WTC11 (cell line): Measurements from ENCODE around the gene LENG9. TPM values are rescaled to one million over a fixed set of nuclear protein-coding genes. Genes with fewer than 3 reads are reported as not detected.

Experiments
- ATAC-seq: fragments of 200-7000 bp; cut with Tn5 transposase; 2 replicates; pipeline ENCODE4 v1.10.0; 2021; ENCODE audit warnings: mild to moderate bottlenecking, moderate library complexity
- CTCF ChIA-PET: fragments of 300-600 bp; sonication (Branson Sonifier 250); formaldehyde crosslinking; loops from one replicate; lab custom pipeline; 2021; ENCODE audit warnings: antibody characterized with exemption; lab: Charles Lee
- POLR2A ChIA-PET: fragments of 350-600 bp; sonication (Branson Sonifier 250); formaldehyde crosslinking; loops from one replicate; lab custom pipeline; 2021; ENCODE audit warnings: antibody characterized with exemption; lab: Charles Lee
- DNase-seq: peaks from one replicate; pipeline ENCODE4 v3.0.0; 2021; ENCODE audit warnings: low spot score
- H3K27ac Mint-ChIP-seq: 2 replicates; pipeline ENCODE4 v1.8.0; 2021; ENCODE audit warnings: mixed read lengths
- H3K27me3 Mint-ChIP-seq: 2 replicates; pipeline ENCODE4 v1.8.0; 2021; ENCODE audit warnings: low read depth, mild to moderate bottlenecking, moderate library complexity, mixed read lengths
- H3K36me3 Mint-ChIP-seq: 2 replicates; pipeline ENCODE4 v1.8.0; 2021; ENCODE audit warnings: mixed read lengths
- H3K4me1 Mint-ChIP-seq: 2 replicates; pipeline ENCODE4 v1.8.0; 2022; ENCODE audit warnings: mixed read lengths
- H3K4me3 Mint-ChIP-seq: 2 replicates; pipeline ENCODE4 v1.8.0; 2021; ENCODE audit warnings: mild to moderate bottlenecking, moderate library complexity, mixed read lengths
- H3K9me3 Mint-ChIP-seq: 2 replicates; pipeline ENCODE4 v1.8.0; 2021; ENCODE audit warnings: mixed read lengths
- AFF4 ChIP-seq: sonication (generic); formaldehyde crosslinking; IDR thresholded peaks from 2 replicates; pipeline ENCODE4 v1.8.1; 2023; ENCODE audit warnings: mild to moderate bottlenecking, missing genetic modification reagents, borderline replicate concordance
- ATF2 ChIP-seq: sonication (generic); formaldehyde crosslinking; IDR thresholded peaks from 2 replicates; pipeline ENCODE4 v1.8.1; 2022; ENCODE audit warnings: low read depth, missing genetic modification reagents, borderline replicate concordance
- CTCF ChIP-seq: fragments of 200-600 bp; IDR thresholded peaks from 2 replicates; pipeline ENCODE4 v1.8.0; 2022; ENCODE audit warnings: antibody characterized with exemption
- ERG ChIP-seq: fragments of 250-450 bp; sonication (Bioruptor Pico); IDR thresholded peaks from 2 replicates; pipeline ENCODE4 v1.8.0; 2021; ENCODE audit warnings: mild to moderate bottlenecking
- GTF2I ChIP-seq: fragments of 250-450 bp; sonication (Bioruptor Pico); conservative IDR thresholded peaks from 2 replicates; pipeline ENCODE4 v1.4.0; 2021; ENCODE audit warnings: mild to moderate bottlenecking
- HMGA2 ChIP-seq: fragments of 250-450 bp; sonication (Bioruptor Pico); IDR thresholded peaks from 2 replicates; pipeline ENCODE4 v1.4.0; 2021; ENCODE audit warnings: mild to moderate bottlenecking, moderate library complexity
- IRF1 ChIP-seq: sonication (generic); formaldehyde crosslinking; IDR thresholded peaks from 2 replicates; pipeline ENCODE4 v1.8.0; 2023; ENCODE audit warnings: missing genetic modification reagents
- MXD4 ChIP-seq: fragments of 250-450 bp; sonication (Bioruptor Pico); IDR thresholded peaks from 2 replicates; pipeline ENCODE4 v1.8.0; 2021; ENCODE audit warnings: mild to moderate bottlenecking, moderate library complexity, borderline replicate concordance
- NFATC4 ChIP-seq: fragments of 250-450 bp; sonication (Bioruptor Pico); IDR thresholded peaks from 2 replicates; pipeline ENCODE4 v1.9.0; 2021; ENCODE audit warnings: mild to moderate bottlenecking
- NR2C2 ChIP-seq: sonication (generic); formaldehyde crosslinking; IDR thresholded peaks from 2 replicates; pipeline ENCODE4 v1.8.0; 2022; ENCODE audit warnings: mild to moderate bottlenecking, missing genetic modification reagents
- RORB ChIP-seq: fragments of 250-450 bp; sonication (Bioruptor Pico); IDR thresholded peaks from 2 replicates; pipeline ENCODE4 v1.9.0; 2021; ENCODE audit warnings: mild to moderate bottlenecking
- STAT6 ChIP-seq: sonication (generic); formaldehyde crosslinking; conservative IDR thresholded peaks from 2 replicates; pipeline ENCODE4 v1.8.1; 2023; ENCODE audit warnings: mild to moderate bottlenecking, low read depth, missing genetic modification reagents, moderate library complexity
- TP53 ChIP-seq: sonication (generic); formaldehyde crosslinking; IDR thresholded peaks from 2 replicates; pipeline ENCODE4 v1.8.1; 2023; ENCODE audit warnings: mild to moderate bottlenecking, missing genetic modification reagents
- ZNF423 ChIP-seq: fragments of 250-450 bp; sonication (Bioruptor Pico); IDR thresholded peaks from 2 replicates; pipeline ENCODE4 v2.1.2; 2022; ENCODE audit warnings: mild to moderate bottlenecking, moderate library complexity
- ZNF532 ChIP-seq: fragments of 250-450 bp; sonication (Bioruptor Pico); IDR thresholded peaks from 2 replicates; pipeline ENCODE4 v1.9.0; 2021; ENCODE audit warnings: mild to moderate bottlenecking, borderline replicate concordance
- total RNA-seq: library from RNA; stranded (reverse); gene quantifications from 3 replicates; pipeline ENCODE4 v1.2.3, GENCODE V29; 2021

Gene LENG9
- total RNA-seq, 1 experiment from 2014 or later = 6.1 TPM

- peaks cover 19% of the 10 kb centered on the region for H3K4me1 Mint-ChIP-seq
- no peak overlapping the region for H3K4me3 Mint-ChIP-seq
- no peaks in the 10 kb centered on the region for H3K9me3 Mint-ChIP-seq
- CTCF ChIA-PET = interaction anchor here (1.3 to 1.4 kb wide), 2 partner anchors 196 to 404 kb away, joined by 4 to 7 read pairs; no protein-coding TSS in a partner anchor
- H3K27me3 Mint-ChIP-seq = peaks cover 26% of the 10 kb centered on the region
- H3K27ac Mint-ChIP-seq = no peak overlapping the region
- no peaks in the 10 kb centered on the region for H3K36me3 Mint-ChIP-seq
- TF ChIP-seq STAT6 (CRISPR knock-in tag) (no peak), CTCF (no peak), HMGA2 (CRISPR knock-in tag) (no peak), GTF2I (CRISPR knock-in tag) (no peak)
- TF ChIP-seq, all 79 proteins: peak for 0
- ATAC-seq (0 out of 2 replicates have a peak, but pooled peaks have one; percentile 9), DNase-seq (no peak)
- POLR2A ChIA-PET = no interaction called here
These were observed 14.1 kb upstream of the LENG9 start for GRCh38 chr19:54477650-54478049.

GRCh38 chr19:54475706-54476105, 12.1 kb upstream of the LENG9 start:
- ChIA-PET CTCF (no interaction called here), POLR2A (no interaction called here)
- H3K4me1 Mint-ChIP-seq = peaks cover 16% of the 10 kb centered on the region
- no peaks in the 10 kb centered on the region for H3K9me3 Mint-ChIP-seq
- H3K27ac Mint-ChIP-seq = no peak overlapping the region
- no peak for ATAC-seq
- no peak overlapping the region for H3K4me3 Mint-ChIP-seq
- TF ChIP-seq NFATC4 (CRISPR knock-in tag) (no peak), RORB (CRISPR knock-in tag) (no peak), AFF4 (CRISPR knock-in tag) (no peak), ERG (no peak)
- peaks cover 36% of the 10 kb centered on the region for H3K27me3 Mint-ChIP-seq
- no peaks in the 10 kb centered on the region for H3K36me3 Mint-ChIP-seq
- DNase-seq = no peak

GRCh38 chr19:54473892-54474372, 10.4 kb upstream of the LENG9 start:
- DNase-seq (no peak), ATAC-seq (no peak)
- H3K4me3 Mint-ChIP-seq = no peak overlapping the region
- peaks cover 49% of the 10 kb centered on the region for H3K27me3 Mint-ChIP-seq
- CTCF ChIA-PET = interaction anchor here (0.6 to 1.7 kb wide), 7 partner anchors 35 to 993 kb away, joined by 3 to 13 read pairs (median 3); no protein-coding TSS in a partner anchor
- no peak overlapping the region for H3K27ac Mint-ChIP-seq
- no peaks in the 10 kb centered on the region for H3K36me3 Mint-ChIP-seq
- H3K9me3 Mint-ChIP-seq = no peaks in the 10 kb centered on the region
- POLR2A ChIA-PET = no interaction called here
- peaks cover 31% of the 10 kb centered on the region for H3K4me1 Mint-ChIP-seq
- TF ChIP-seq NR2C2 (CRISPR knock-in tag) (no peak), IRF1 (CRISPR knock-in tag) (no peak), ATF2 (CRISPR knock-in tag) (no peak), ZNF532 (CRISPR knock-in tag) (no peak), MXD4 (CRISPR knock-in tag) (no peak), ZNF423 (CRISPR knock-in tag) (no peak), TP53 (CRISPR knock-in tag) (no peak)
